Activated CD8-positive, alpha-beta memory T cell treated with anti-CD3 and anti-CD28 coated beads for 36 hours (primary cell): ENCODE results near the gene ASTN1. TPM values are rescaled to one million over a fixed set of nuclear protein-coding genes. Genes with fewer than 3 reads are reported as not detected.

Experiments used
- CTCF ChIA-PET: fragments of 350-600 bp; sonication (Branson Sonifier 250); formaldehyde crosslinking; loops from one replicate; lab custom pipeline; 2021; ENCODE audit warnings: antibody characterized with exemption; lab: Charles Lee
- POLR2A ChIA-PET: fragments of 350-600 bp; sonication (Branson Sonifier 250); formaldehyde crosslinking; loops from one replicate; lab custom pipeline; 2021; ENCODE audit warnings: antibody characterized with exemption; lab: Charles Lee
- total RNA-seq, 2 experiments: library from RNA; stranded (reverse); gene quantifications; one replicate each; pipeline ENCODE4 v1.2.3, GENCODE V29; 2021

Gene ASTN1
- total RNA-seq, 2 experiments from 2014 or later, result not detected

DNA sequence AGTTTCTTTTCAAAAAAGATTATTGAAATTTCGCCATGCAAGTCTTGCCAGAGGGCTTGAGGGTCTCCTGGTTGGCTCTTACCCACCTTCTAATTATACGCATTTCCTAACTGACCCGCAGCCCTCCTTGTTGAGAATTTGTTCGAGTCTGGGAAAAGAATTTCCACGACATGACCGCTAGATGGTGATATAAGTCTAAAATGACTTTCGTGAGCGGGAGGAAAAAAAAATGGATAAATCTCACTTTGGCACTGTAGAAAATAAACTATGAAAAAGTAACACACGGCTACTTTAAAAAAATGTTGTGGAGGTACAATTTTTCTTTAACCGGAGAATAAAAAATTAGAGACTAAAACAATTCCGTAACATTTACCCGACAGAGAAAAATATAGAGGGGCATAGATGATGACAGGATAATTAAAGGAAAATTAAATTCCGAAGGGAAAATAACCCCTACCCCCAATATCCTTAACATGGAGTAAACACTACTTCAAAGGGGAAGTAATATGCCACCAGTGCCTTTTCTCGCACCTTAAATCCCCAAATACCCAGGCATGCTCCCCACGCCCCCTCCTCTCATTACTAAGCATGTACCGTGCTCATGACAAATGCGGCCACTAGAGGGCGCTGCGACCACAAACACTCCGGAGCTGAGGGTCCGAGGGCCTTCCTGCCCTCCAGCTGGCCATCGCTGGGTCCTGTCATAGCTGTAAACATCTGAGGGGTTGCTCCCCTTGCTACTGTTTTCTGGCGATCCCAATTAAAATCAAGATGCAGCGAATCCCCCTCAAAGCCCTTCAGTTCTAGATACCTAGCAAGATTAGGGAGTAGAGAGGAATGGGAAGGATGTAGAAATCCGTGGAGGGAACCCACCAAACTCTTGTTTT is 266.9 kb downstream of the ASTN1 start:
- POLR2A ChIA-PET, result no interaction called here
- CTCF ChIA-PET, result interaction anchor here (1.5 kb wide), 1 partner anchor 14 kb away, joined by 4 read pairs; no protein-coding TSS in a partner anchor

DNA sequence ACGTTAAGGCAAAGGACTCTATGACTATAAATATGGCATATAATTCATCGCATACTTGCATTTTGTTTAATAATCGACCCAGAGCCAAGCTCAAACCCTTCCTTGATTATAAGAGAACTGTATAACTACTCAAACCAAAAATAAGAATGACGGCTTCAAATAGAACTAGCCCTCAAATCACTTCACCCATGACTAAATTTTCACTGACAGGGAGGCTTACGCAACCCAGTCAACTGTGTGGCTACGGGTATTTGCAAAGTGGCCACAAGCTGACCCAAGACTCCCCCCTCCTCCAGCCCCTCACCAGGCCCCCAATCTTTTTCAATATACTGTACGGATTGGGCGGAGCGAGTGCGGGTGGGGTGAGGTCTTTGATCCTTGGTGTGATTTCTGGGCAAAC is 268.3 kb downstream of the ASTN1 start:
- CTCF ChIA-PET, result no interaction called here
- POLR2A ChIA-PET, result no interaction called here

GRCh38 chr1:176894450-176894849 is 270.1 kb downstream of the ASTN1 start:
- CTCF ChIA-PET, result no interaction called here
- POLR2A ChIA-PET, result no interaction called here

- POLR2A ChIA-PET, result no interaction called here
- CTCF ChIA-PET, result no interaction called here
These were observed 270.7 kb downstream of the ASTN1 start for GRCh38 chr1:176893625-176894352.

GRCh38 chr1:176888471-176889032 is 276.0 kb downstream of the ASTN1 start:
- ChIA-PET POLR2A (no interaction called here), CTCF (no interaction called here)

- ChIA-PET POLR2A (no interaction called here), CTCF (no interaction called here)
These were observed 278.8 kb downstream of the ASTN1 start for GRCh38 chr1:176885751-176886150.

DNA sequence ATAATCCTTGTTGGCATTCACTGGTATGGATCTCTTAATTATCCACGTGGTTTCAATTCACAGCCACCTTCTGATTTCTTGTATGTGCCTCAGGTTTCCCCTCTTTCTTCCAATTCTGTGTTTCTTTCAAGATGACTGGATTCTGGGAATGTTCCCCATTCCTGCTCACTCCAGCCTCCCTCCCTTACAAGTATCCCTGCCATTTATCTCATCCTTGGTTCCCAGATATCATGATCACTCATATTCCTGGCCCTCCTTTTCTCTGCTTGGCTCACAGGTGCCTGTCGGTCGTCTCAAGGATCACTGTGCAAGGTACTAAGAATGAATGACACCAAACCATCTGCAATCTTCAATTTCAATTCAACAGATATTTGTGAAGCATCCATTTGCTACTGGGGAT is 279.2 kb downstream of the ASTN1 start:
- ChIA-PET CTCF (no interaction called here), POLR2A (no interaction called here)

DNA sequence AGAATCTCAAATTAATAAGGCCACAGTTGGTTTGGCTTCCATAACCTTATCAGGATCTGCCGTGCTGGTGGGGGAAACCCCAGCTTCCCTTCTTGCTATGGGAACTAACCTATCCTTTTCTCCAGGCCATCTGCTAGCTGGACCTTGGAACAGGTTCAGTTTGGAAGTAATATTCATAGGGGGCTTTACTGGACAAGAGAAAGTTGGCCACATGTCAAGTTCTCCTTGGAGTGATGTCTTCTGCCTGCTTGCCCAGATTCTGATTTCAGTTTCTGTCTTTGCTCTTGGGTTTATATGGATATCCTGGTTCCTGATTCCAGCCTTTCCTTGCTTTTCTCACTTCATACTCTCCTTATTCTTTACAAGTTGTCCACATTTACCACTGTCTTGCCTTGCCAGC is 279.6 kb downstream of the ASTN1 start:
- ChIA-PET POLR2A (no interaction called here), CTCF (no interaction called here)

GRCh38 chr1:176884286-176884685 is 280.2 kb downstream of the ASTN1 start:
- POLR2A ChIA-PET, result no interaction called here
- CTCF ChIA-PET, result no interaction called here

- ChIA-PET CTCF (no interaction called here), POLR2A (no interaction called here)
These were observed 283.4 kb downstream of the ASTN1 start for GRCh38 chr1:176880955-176881595.

DNA sequence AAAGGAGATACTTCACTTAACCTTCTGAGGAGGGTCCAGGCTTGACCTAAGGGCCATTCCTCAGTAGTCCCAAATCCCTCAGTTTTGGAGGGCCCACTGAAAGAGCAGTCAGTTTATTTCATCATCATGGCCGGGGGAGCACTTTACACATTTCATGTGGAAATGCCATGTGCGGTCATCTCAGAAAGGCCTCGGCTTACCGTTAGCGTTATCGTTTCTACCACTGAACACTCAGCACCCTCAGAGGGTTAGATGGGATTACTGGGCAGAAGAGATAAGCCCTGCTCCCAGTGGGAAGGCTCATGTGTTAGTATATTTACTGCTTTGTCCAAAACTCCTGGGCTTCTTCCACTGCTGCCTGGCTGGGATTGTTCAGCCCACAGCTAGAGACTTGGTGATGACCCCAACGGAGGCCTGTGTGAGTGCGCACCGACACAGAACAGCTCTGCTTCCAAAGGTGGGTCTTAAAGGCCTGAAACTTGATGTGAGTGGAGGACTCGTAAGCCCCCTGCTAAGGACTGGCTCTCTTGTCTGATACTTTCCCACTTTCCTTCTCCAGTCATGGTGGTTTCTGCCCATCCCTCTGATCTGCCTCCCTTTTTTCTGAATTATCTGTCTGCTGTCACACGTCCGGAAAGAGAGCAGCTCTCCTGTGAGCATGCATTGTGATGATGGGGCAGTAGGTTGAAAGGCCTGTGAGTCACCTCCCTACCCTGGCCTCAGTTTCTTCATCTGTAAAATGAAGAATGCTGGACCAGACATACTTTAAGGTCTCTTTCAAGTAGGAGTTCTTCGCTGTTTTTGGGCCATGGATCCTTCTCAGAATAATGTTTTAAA is 284.5 kb downstream of the ASTN1 start:
- POLR2A ChIA-PET, result no interaction called here
- CTCF ChIA-PET, result interaction anchor here (0.6 kb wide), 1 partner anchor 1117 kb away, joined by 3 read pairs; no protein-coding TSS in a partner anchor

GRCh38 chr1:176878750-176879536 is 285.6 kb downstream of the ASTN1 start:
- POLR2A ChIA-PET, result no interaction called here
- CTCF ChIA-PET, result interaction anchor here (0.6 kb wide), 1 partner anchor 1118 kb away, joined by 3 read pairs; no protein-coding TSS in a partner anchor

GRCh38 chr1:176877557-176877956 is 287.0 kb downstream of the ASTN1 start:
- CTCF ChIA-PET, result no interaction called here
- POLR2A ChIA-PET, result no interaction called here

DNA sequence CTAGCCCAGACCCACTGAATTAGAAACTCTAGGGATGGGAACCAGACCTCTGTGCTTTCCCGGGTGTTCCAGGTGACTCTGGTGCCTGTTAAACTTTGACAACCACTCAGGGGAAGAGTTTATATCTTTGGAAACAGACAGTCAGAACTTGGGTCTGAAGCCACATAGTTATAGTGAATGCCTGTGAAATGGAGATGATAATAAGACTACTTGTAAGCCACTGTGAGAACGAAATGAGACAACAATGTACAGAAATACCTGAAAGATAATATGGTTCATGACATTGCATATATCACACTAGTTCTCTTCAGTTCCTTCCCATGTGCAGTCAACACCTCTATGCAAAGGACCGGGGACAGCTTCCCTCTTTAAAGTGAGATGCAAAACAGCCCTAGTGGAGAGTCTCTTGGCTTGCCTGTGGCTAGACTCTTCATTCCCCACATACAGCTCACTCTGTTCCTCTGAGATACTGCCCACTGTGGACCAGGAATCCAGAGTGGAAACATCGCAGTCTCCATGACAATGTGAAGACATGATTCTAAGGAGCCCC is 287.5 kb downstream of the ASTN1 start:
- CTCF ChIA-PET, result no interaction called here
- POLR2A ChIA-PET, result no interaction called here

GRCh38 chr1:176869577-176869976 is 294.9 kb downstream of the ASTN1 start:
- ChIA-PET POLR2A (no interaction called here), CTCF (no interaction called here)

DNA sequence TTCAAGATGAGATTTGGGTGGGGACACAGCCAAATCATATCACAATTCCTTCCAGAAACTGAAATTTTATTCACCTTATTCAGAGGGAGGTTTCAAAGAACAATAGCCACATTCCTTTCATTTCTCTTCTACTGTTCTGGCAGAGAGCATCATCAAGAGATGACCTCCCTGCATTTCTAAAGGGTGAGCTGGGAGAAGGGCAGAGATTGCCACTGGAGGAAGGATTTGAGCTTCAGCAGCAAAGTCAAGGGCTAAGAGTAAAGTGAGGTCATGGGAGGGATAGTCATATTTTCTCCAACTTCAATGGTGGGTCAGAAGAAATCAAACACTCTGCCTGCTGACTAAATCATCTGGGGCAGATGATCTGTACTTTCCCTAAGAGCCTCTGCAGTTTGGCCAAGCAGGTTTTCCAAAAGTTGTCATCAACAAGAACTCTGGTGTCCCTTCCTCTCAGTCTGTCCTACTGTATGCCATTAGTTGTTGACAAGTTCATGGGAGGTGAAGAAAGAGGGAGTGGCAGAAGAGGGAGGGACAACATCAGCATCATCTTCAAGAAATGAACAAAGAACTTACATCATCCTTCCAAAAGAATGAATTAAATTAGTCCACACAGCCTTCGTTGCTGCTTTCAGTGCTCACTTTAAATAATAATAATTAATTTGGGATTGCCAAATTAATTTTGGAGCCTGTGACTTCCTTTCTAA is 298.3 kb downstream of the ASTN1 start:
- CTCF ChIA-PET, result no interaction called here
- POLR2A ChIA-PET, result no interaction called here

DNA sequence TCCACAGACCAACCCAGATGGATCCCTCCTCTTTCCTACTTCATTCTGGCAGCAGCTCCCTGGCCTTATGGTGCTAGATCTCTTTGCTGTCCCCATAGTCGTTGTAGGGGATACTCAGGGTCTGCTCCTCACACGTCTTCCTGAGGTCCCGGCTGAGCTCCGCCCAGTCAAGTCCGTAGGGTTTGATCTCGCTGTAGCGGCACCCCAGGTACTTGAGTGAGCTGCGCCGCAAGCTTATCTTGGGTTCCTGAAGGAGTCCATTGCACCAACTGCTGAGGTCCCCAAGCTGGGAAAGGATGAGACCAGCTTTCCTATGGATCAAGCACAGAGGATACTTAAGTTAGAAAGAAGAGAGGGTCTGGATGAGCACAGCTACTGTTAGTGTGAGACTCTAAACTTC is 300.3 kb downstream of the ASTN1 start:
- ChIA-PET CTCF (no interaction called here), POLR2A (no interaction called here)
